GM18951 (cell line): ENCODE data around the gene USP3.

Experiments
- POLR2A ChIP-seq: IDR thresholded peaks from 4 replicates; pipeline ENCODE4 v1.6.1; 2011; ENCODE audit warnings: mild to moderate bottlenecking; ENCODE audit not compliant: insufficient read length, insufficient read depth; ENCODE audit errors: extremely low read depth
- in situ Hi-C: fragments of 300-500 bp; cut with MboI; formaldehyde crosslinking; loops from one replicate; pipeline ENCODE4 v1.12.0; 2022; ENCODE audit warnings: low sequenced_read_pairs, mixed read lengths, inconsistent platforms; ENCODE audit not compliant: unreplicated experiment

The USP3 gene

DNA sequence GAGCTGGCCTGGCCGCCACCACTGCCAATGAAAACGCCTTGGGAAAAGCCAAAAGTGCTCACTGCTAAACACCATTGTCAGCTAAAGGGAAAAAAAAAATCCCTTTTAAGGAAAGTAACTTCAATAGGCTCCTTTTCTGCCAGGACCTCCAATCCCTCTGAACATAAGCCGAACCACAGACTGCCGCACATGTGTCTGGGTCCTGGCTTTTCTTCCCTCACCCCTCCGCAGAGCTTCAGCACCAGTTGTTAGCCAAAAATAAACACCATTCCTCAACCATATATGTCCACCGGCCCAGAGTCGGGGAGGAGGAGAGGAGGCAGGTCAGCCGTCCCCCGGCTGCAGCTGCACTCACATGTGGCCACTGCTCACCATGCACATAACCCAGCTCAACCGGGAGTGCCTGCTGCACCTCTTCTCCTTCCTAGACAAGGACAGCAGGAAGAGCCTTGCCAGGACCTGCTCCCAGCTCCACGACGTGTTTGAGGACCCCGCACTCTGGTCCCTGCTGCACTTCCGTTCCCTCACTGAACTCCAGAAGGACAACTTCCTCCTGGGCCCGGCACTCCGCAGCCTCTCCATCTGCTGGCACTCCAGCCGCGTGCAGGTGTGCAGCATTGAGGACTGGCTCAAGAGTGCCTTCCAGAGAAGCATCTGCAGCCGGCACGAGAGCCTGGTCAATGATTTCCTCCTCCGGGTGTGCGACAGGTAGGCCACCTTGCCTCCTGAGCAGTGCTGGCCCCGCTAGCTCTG, 92.8 kb downstream of the USP3 start, which contains the start of gene FBXL22:
Gene FBXL22 (plus strand): TSS at position 350 of the 753 bp plus-strand sequence. CDS start 6 bp downstream, at position 356.
- TF ChIP-seq POLR2A = no peak
- in situ Hi-C loops = no loop called here

DNA sequence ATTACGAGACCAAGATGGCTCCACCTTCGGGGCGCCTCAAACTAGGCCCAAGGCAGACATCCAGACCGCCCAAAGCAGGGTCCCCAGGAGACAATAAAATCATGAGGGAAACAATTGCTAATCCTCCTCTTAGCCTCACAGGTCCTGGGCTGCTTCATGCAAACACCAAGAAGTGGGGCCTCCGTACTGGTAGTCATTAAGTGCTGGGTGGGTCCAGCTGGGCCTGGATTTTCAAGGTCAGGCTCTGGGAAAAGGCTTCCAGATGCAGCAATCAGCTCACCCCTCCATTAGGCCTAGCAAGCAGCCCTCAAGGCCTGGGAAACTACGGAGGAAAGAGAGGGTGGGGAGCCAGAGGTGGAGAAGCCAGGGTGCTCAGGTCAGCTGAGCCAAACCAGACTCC, 93.4 kb downstream of the USP3 start:
- TF ChIP-seq POLR2A = no peak
- in situ Hi-C loops = no loop called here

DNA sequence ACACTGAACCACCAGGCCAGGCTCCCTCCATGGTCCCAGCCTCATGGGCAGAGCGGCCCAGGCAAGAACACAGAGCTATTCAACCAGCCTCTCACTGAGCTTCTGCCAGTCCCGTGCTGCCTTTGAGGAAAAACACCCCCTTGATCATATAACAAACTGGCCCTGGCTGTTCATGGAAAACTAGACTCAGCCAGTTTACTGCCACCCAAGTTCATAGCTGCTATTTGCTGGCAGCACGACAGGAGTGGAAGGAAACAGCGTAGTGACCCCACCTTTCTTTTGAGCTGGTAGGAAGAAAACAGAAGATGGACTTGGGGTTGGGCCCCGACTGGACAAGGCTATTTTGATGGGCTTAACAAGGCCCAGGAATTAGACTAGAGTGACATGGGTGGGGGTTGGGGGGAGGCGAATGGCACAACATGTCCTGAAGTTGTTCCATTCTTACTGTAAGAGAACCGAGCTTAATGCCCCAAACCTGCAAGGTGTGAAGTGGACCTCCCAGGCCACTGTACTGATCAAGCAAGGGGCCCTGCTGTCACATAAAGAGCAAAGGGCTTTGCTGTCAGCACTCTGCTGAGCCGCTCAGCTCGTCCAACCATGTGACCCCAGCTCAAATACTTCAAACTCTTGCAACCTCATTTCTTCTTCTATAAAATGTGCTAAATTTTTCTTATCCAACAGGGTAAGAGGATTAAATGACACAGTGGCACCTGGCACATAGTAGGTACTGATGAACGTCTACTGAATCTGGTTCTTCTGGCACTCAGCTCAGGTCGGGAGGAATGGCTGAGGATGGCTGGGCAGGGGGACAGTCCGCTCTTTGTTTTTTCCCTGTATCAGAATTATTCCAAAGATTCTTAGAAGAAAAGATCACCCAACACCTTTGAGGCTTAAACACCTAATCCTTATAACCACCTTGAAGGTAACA, 94.3 kb downstream of the USP3 start:
- in situ Hi-C loops = no loop called here
- no peak for TF ChIP-seq POLR2A

DNA sequence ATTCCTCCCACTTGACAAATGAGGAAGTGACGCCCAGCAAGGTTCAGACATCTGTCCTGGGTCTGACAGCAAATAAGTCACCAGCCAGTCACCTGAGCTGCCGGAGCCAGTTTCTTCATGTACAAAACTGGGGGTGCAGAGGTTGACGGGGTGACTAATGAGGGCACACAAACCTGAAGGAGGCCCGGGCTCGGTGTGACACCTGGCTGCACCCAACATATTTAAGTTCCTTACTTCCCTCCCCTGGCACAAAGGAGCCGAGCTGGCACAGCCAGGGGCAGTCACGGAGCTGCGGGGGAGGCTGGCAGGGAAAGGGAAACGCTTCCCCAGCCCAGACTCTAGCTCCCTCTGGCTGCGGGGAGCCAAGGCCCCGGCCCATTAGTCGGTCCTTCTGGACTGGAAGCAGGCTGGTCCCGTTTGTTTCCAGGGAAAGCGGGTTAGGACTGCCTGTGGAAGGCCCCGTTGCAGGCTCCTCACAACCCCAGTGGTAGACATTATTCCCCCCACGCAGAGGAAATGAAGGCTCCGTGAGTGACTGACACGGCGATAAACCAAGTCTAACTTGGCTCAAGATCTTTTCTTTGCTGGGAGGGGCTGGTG, 95.1 kb downstream of the USP3 start:
- in situ Hi-C loops = no loop called here
- no peak for TF ChIP-seq POLR2A

DNA sequence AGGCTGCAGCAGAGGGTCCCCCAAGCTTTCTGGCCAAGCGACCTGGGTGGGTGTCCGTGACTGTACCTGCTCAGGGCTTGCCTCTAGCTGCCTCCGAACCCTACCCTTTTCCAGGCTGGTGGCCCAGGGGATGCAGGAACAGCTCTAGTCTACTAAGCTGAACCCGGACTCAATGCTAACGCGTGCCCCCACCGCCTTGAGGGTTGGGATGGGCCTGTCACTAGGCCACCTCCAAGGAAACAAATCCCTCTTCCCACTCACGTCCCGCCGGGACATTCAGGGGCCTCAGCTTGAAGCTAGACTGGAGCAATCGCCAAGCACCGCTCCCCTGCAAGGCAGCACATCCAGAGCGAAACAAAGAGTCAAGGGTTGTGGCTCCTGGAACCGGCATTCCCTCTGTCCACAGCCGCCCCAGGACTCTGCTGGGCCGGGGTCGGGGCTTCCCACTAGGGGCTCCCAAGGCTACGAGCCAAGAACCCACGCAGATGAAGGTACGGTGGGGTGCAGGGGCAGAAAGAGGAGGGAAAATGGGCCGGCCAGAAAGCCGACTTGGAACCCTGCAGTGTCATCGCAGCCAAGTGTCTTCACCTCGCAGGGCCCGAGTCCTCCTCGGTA, 95.7 kb downstream of the USP3 start:
- in situ Hi-C loops = loop anchor here (10.0 kb wide), 1 partner anchor 465 kb away; no protein-coding TSS in a partner anchor
- no peak for TF ChIP-seq POLR2A

DNA sequence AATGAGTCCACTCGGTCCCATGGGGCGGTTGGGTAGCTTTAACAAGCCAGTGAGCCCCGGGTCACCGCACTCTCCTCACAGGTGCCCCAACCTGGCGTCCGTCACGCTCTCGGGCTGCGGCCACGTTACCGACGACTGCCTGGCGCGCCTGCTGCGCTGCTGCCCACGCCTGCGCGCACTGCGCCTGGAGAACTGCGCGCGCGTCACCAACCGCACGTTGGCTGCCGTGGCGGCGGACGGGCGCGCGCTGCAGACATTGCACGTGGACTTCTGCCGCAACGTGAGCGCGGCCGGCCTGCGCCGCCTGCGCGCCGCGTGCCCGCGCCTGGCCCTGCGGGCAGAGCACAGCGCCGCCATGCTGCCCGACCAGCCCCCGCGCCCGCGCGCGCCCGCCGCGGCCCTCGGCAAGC, 96.2 kb downstream of the USP3 start:
- peak; percentile 95 for TF ChIP-seq POLR2A
- in situ Hi-C loops = loop anchor here (10.0 kb wide), 1 partner anchor 464 kb away; no protein-coding TSS in a partner anchor

DNA sequence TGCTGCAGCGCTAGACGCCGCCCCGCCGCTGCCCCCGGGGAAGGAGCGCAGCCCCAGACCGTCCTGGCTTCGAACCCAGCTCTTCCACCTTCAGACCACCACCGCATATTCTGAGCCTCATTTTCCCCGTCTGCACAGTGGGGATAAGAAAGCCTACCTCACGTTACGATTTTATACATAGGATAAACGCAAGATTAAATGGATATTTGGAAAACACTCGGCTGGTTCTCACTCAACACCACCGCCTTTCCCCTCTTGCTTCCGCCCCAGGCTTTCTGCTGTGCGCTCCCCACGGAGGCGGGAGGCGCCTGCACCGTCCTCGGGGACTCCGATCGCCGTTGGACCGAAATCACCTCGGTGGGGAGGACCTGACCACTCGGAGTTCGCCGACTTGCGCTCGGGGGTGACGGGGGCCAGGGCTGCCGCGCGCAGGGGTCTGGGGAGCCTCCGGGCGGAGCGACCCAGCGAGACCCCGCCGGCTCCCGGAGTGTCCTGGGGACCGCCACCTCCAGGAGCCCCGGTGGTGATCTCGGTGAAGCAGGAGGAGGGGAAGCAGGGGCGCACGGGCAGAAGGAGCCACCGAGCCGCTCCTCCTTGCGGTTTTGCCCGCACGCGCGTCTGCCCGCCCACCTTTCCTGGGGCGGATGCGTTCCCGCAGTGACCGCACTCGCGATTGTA, 96.8 kb downstream of the USP3 start:
- no peak for TF ChIP-seq POLR2A
- in situ Hi-C loops = loop anchor here (10.0 kb wide), 1 partner anchor 464 kb away; no protein-coding TSS in a partner anchor

DNA sequence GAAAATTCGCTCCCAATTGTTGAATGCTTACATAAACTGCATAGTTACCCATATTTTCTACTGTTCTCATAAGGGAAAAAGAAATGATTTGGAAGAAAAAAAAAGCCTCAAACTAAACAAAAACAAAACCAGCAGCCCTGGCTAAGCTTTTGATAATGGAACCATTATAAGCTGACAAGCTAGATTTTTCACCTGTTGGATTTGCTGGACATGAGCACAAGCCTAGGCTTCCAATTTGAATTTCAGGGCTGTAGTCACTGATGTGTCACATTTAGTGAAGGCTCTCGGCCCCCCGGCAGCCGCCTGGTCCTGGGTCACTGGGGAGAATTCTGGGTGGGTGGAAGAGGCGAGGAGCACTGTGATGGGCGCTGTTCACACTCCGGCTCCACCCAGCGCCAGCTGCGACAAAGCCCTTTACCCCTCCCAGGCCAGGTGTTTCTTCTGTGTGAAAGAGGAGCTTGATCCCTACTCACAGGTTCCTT, 97.4 kb downstream of the USP3 start:
- in situ Hi-C loops = loop anchor here (10.0 kb wide), 1 partner anchor 463 kb away; no protein-coding TSS in a partner anchor
- TF ChIP-seq POLR2A = no peak

DNA sequence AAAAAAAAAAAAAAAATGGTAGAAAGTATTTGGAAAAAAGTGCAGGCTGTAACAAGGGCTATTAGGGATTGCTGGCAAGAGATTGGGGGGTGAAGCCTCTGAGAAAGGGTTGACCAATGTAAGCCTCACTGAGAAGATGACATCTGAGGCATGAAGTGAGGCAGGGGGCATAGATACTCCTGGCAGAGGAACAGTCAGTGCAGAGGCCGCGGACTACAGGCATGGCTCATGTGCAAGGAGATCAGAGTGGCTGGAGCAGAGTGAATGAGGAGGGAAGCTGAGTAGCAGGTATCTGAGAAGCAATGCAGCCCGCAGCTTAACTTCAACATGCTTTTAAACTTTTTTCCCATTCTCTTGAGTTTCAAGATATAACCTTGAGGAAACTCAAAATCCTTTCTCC, 98.2 kb downstream of the USP3 start:
- no peak for TF ChIP-seq POLR2A
- in situ Hi-C loops = loop anchor here (10.0 kb wide), 1 partner anchor 462 kb away; no protein-coding TSS in a partner anchor

DNA sequence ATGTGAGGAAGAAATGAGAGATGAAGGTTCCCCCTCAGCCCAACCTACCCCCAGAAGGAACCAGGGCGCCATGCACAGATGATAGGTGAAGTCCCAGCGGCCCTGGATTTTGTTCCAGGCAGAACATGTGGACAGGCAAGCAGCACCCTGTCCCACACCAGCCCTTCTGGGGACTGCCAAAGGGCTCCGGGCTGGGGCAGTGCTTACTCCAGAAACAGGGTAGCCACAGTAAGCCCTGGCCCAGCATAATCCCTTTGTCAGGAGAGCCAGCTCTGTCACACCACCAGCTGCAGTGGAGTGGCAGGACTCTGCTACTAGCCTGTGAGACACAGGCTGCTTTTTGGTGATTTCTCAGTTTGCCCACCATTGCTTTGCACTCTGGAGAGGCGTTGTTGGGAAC, 99.1 kb downstream of the USP3 start:
- TF ChIP-seq POLR2A = no peak
- in situ Hi-C loops = loop anchor here (10.0 kb wide), 1 partner anchor 461 kb away; no protein-coding TSS in a partner anchor

DNA sequence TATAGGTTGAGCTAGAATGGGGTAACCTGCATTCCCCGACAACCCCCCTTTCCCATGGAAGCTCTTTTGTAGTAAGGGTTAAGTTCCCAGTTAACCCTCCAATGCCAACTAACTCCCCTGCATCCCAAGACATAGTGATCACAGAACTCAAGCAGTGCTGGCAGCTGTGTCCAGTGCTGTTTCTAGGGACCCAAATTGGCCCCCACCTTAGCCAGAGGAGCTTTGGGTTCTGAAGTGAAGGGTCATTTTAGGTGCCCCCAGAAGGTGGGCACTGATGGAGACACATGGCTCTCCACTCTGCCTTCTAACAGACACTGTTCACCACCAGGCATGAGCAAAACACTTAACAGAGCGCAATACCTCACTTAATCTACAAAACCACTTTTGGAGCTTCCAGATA, 99.9 kb downstream of the USP3 start:
- in situ Hi-C loops = loop anchor here (10.0 kb wide), 1 partner anchor 461 kb away; no protein-coding TSS in a partner anchor
- TF ChIP-seq POLR2A = no peak

DNA sequence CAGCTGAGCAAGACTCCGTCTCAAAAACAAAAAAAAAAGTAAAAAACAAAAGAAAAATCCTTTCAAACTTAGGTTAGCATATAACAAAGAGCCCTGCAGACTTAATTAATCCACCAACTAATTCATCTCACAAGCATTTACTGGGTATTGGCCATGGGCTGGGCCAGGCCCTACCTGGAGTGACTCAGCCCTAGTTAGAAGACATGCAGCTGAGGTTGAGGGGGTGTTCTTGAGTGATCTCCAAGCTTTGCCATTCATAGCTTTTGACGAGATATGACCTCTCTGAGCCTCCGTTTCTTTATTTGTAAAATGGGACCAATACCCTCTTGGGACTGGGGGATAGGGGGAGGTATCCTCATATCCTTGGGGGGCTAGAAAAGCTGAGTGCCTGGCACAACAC, 100.6 kb downstream of the USP3 start:
- in situ Hi-C loops = loop anchor here (10.0 kb wide), 1 partner anchor 460 kb away; no protein-coding TSS in a partner anchor
- TF ChIP-seq POLR2A = no peak
